Muscle of arm (tissue), 12 donors: ENCODE measurements around the gene AFF2. TPM values are rescaled to one million over a fixed set of nuclear protein-coding genes. Genes with fewer than 3 reads are reported as not detected.

ENCODE experiments used
- DNase-seq: peaks from one replicate; pipeline ENCODE4 v3.0.0-alpha.2; 2013
- polyA plus RNA-seq, 12 donors: library from polyadenylated mRNA; unstranded; fragments of 120-200 nt; gene quantifications; one replicate each; pipeline ENCODE4 v1.2.1, GENCODE V29; 2013; ENCODE audit not compliant: insufficient read length in 12 of 12

AFF2 gene
- polyA plus RNA-seq, 12 donors = 0.91 to 5.1 (median 1.1) TPM; not detected in 2

GRCh38 chrX:148723551-148723950 is 223.1 kb downstream of the AFF2 start:
- no peak for DNase-seq

DNA sequence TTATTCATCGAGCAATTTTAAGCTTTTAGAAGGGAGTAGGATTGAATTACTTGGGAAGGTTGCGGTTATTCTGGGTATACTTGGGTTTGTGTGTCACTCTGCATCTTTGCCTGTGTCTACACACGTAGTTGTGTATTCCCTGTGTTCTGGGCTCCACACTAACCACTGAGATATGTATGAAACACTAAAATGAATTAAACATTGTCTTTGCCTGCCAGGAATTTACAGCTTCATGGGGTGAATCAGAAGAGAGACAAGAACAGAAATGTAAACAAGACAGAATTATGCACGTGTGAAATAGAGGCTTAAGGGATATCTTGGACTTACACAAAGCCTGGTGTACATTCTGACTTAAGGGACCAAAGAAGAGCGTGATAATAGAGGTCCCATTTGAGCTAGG is 228.5 kb downstream of the AFF2 start:
- DNase-seq = no peak

DNA sequence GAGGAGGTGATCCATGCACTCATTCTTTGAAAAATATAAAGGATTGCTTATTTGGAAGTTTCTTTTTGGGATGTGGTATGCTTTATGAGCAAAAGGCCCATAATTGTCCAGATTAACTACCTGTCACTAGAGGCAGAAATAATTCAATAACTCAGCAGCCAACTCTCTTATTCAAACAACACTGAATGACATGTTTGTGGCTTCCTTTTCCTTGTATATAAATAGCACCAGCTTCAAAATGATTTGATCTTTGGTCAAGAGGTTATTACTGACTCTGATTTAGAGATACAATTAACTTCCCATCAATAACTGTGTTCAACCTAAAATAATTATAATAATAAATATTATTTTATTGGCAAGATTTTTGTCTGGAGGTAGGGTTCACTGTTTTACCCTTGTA is 232.3 kb downstream of the AFF2 start:
- no peak for DNase-seq

DNA sequence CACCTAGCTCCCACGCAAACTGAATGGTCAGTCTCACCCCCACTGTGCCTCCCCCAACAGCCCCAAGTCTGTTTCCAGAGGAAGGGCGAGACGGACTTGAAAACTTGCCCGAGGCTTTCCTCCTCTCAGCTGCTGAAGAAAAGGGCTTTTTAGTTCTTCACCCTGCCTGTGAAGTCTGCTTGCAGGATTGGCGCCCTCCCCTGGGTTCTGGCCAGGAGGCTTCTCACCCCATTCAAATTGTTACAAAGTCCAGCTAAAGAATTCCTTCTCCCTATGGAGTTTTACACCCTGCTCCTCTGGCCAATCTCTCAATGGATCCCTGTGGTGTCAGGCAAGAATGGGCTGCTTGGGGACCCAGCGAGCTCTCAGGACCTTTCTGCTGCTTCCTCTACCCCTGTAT is 241.0 kb downstream of the AFF2 start:
- no peak for DNase-seq

GRCh38 chrX:148755111-148755510 is 254.7 kb downstream of the AFF2 start:
- DNase-seq = no peak

DNA sequence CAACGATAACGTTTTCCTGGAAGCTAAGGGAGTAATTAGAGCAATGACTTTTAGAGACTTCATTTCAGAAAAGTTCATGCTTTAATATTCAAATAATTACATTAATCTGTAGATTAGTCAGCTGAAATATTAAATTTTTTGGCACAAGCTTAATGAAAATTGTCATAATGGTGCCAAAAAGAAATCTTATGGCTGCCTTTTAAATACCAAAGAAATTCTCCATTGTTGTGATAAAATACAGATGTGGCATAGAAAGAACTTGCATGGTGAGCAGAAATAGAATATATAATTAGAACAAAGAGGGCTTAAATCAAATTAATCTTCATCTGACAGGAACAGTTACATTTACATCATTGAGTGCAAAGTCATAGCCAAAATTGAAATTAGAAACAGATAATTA is 263.5 kb downstream of the AFF2 start:
- DNase-seq = no peak

- DNase-seq = no peak
Observed at GRCh38 chrX:148768296-148768695, 267.9 kb downstream of the AFF2 start.

DNA sequence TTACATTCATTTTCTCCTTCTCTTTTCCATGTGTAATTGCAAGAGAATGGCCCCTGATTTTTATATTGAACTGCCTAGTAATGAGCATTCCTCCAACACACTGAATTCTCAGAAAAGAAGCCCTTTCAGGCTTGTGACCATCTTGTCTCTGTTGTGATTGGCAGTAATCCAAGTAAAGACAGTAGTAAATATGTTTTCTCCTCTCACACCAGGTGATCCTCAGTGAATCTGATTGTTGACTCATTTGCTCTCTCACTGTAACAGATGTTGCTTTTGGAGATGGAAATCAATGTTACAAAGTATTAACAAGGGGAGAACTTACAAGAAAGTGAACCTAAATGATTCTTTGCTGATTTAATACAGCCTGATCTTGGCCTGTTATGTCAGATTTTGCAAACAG is 271.0 kb downstream of the AFF2 start:
- DNase-seq = no peak

DNA sequence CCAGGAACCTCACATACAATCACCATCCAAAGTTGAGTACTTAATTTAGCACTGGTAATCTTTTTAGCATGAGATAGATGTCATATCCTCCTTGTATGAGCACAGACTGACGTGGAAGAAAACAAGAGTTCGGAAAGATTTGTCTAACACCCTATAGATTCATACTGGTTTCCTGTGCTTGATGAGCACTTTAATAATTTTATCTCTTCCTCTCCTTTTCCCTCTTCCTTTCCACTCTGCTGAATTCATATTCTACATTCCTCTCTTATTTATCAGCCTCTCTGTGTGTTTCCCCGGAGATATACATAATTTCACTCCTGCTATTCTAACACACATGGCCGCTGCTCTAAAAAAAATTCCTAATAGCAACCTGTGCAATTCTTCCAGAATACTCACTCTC is 273.9 kb downstream of the AFF2 start:
- DNase-seq = no peak

DNA sequence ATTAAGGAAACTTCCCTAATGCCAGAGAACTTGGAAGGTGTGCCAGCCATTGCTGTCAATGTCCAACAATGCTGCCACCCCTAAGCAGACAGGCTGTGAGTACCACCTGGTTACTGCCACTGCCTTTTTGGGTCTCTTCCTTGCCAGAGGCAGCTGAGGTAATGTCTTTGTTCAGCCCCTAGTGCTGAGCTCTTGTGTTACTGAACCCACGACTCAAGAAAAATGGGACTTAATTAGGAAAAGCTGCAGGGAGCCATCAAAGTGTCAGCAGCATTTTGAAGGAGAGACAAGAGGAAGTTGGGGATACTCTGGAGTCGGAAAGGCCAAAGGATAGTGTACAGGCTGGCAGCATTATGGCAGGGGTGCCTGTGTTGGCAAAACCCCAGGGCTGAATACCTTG is 283.7 kb downstream of the AFF2 start:
- DNase-seq = no peak

GRCh38 chrX:148784856-148785255 is 284.4 kb downstream of the AFF2 start:
- DNase-seq = no peak

DNA sequence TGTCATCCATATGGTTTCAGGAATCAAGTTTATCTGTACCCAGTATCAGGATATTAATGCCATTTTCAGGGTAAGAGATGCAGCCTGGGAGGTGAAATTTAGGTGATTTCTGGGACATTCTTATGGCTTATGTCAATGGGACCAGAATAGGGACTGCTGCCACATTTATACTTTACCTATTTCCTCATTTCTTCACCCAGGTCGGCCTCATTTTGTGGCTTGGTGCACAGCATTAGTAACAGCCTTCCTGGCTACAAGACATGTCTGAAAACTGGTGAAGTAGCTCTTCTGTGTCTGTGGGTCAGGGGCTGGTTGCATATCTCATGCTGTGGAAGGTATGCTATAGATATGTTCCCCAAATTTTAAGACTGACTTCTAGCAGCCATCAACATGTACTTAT is 284.8 kb downstream of the AFF2 start:
- DNase-seq = no peak

- DNase-seq = no peak
Observed at GRCh38 chrX:148788449-148788848, 288.0 kb downstream of the AFF2 start.

DNA sequence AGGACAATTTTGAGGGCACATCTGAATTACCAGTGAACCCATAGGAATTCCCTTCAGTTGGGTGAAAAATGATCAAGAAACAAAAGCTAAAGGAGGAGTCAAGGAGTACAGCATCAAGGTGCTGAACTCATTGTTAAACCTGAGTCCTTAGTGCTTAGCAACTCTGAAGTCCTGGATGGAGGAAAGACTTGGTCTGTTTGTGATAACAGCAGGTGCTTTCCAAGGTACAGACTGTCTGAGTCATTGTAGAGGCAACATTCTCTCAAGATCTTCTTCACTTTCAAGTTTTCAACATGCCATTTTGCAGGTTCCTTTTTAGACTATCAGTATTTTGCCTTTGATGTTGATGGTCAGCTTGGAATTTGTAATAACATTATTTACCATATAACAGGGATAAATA is 293.9 kb downstream of the AFF2 start:
- no peak for DNase-seq

- no peak for DNase-seq
Observed at GRCh38 chrX:148804579-148805355, 304.4 kb downstream of the AFF2 start.

- no peak for DNase-seq
Observed at GRCh38 chrX:148806145-148806870, 305.9 kb downstream of the AFF2 start.

DNA sequence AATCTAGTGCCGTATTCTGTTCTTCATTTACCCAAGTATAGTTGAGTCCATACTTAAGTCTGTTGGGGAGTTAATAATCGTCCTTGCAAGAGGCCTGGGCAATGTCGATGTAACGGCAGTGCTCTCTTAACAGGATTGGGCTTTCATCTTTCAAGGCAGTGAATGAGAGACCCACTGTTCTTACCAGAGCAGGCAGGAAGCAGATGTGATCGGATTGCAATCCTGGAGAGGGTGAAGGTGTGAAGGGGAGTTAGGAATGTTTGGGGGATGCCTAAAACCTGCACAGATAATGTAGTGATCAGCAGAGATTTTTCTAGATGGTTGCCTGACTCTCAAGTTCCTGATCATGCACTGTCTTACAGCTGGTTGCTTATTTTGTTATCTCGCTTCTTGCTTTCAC is 308.4 kb downstream of the AFF2 start:
- DNase-seq = no peak

GRCh38 chrX:148811236-148811635 is 310.8 kb downstream of the AFF2 start:
- DNase-seq = no peak

- DNase-seq = no peak
Observed at GRCh38 chrX:148813422-148813821, 313.0 kb downstream of the AFF2 start.

GRCh38 chrX:148813967-148814366 is 313.6 kb downstream of the AFF2 start:
- DNase-seq = no peak

- DNase-seq = no peak
Observed at GRCh38 chrX:148815218-148815961, 315.0 kb downstream of the AFF2 start.

GRCh38 chrX:148823986-148824385 is 323.6 kb downstream of the AFF2 start:
- no peak for DNase-seq

- no peak for DNase-seq
Observed at GRCh38 chrX:148825696-148826095, 325.3 kb downstream of the AFF2 start.
